ENCODE results near the gene OST4. TPM values are rescaled to one million over a fixed set of nuclear protein-coding genes. Genes with fewer than 3 reads are reported as not detected.

OST4 gene
- 560 and 659 TPM in 2 replicates for total RNA-seq

DNA sequence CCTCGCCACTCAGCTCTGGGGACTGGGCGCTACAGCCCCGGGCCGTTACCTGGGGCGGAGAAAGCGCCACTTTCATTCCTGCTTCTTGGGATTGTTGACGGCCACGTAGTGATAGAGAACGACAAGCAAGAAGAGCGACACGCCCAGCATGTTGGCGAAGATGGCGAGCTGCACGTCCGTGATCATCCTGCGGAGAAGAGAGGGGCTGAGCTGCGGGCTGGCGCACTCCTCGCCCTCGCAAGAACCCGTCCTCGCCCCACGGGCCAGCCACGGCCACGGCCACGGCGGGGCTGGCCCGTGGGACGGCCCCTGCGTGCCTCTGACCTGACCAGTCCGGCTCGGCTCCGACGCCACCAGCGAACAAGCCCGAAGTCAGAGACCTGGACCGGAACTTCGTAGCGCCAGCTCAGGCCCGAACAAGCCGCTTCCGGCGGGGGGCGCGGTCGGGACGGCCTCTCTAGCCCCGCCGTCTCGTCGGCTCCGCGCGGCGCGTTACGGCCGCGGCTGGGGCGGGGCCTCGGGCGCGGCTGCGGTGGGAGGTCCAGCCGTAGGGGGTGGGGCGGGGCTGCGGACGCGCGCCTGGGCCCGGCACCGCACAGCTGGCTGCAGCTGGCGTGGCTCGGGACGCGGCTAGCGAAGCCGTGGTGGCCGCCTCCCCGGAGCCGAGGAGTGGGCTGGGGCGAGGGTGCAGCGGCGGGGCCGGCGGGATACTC, at the start of gene OST4:
OST4 (minus strand) TSS at position 378 of the 713 bp plus-strand sequence.

GRCh38 chr2:27118525-27119329, 47.3 kb upstream of the OST4 start, which contains the start of gene CGREF1:
CGREF1 (minus strand) TSS chr2:27119128; CDS start chr2:27104366, 14,762 bp downstream.

DNA sequence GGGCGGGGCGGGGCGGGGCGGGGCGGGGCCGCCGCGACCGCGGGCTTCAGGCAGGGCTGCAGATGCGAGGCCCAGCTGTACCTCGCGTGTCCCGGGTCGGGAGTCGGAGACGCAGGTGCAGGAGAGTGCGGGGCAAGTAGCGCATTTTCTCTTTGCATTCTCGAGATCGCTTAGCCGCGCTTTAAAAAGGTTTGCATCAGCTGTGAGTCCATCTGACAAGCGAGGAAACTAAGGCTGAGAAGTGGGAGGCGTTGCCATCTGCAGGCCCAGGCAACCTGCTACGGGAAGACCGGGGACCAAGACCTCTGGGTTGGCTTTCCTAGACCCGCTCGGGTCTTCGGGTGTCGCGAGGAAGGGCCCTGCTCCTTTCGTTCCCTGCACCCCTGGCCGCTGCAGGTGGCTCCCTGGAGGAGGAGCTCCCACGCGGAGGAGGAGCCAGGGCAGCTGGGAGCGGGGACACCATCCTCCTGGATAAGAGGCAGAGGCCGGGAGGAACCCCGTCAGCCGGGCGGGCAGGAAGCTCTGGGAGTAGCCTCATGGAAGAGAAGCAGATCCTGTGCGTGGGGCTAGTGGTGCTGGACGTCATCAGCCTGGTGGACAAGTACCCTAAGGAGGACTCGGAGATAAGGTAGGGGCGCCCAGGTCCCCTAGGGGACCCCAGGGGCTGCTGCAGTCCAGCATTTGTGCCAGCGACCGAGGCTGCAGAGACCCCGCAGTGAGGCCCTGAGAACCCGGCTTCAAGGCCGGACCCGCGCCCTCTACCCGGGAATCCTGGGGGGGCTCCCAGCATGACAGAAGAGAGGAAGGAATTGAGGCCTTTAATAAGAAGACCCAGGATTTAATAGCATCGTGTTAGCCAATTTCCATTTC, 15.5 kb upstream of the OST4 start, which contains the start of gene KHK:
KHK (plus strand) TSS at position 49 of the 870 bp plus-strand sequence; CDS start at position 537, 488 bp downstream.

GRCh38 chr2:27078267-27079194, 7.1 kb upstream of the OST4 start, which contains the start of gene EMILIN1:
EMILIN1 (plus strand) TSS chr2:27078615; CDS start chr2:27079066, 451 bp downstream.

GRCh38 chr2:27050996-27051901, 20.2 kb downstream of the OST4 start, which contains the start of gene AGBL5:
AGBL5 (plus strand) TSS chr2:27051668; CDS start chr2:27052959, 1,291 bp downstream.

GRCh38 chr2:27032495-27033252, 38.8 kb downstream of the OST4 start, which contains the start of gene TMEM214:
TMEM214 (plus strand) TSS chr2:27032965; CDS start chr2:27033016, 51 bp downstream.

Other genes with a start within 250 kb of the OST4 start
- not detected in 2 replicates for gene DPYSL5, start 223.5 kb downstream of the OST4 start, total RNA-seq
- 3.6 and 5.7 TPM in 2 replicates for gene MAPRE3, start 101.0 kb downstream of the OST4 start, total RNA-seq
- 38.1 and 38.7 TPM in 2 replicates for gene TMEM214, start 38.7 kb downstream of the OST4 start, total RNA-seq
- gene AGBL5, start 20.0 kb downstream of the OST4 start, total RNA-seq: 16.5 and 20.5 TPM in 2 replicates
- gene EMILIN1, start 7.0 kb upstream of the OST4 start, total RNA-seq: 260 and 292 TPM in 2 replicates
- 0.81 and 1.3 TPM in 2 replicates for gene KHK, start 15.1 kb upstream of the OST4 start, total RNA-seq
- gene CGREF1, start 47.5 kb upstream of the OST4 start, total RNA-seq: 7.0 and 12.2 TPM in 2 replicates
- gene ABHD1, start 52.2 kb upstream of the OST4 start, total RNA-seq: 0.40 TPM in 1 of 2 replicates, not detected in the other
- 40.1 and 54.8 TPM in 2 replicates for gene PREB, start 63.0 kb upstream of the OST4 start, total RNA-seq
- not detected in 2 replicates for gene PRR30, start 67.8 kb upstream of the OST4 start, total RNA-seq
- not detected in 2 replicates for gene TCF23, start 77.3 kb upstream of the OST4 start, total RNA-seq
- 219 and 241 TPM in 2 replicates for gene ATRAID, start 140.4 kb upstream of the OST4 start, total RNA-seq
- 6.2 and 10.8 TPM in 2 replicates for gene SLC5A6, start 140.6 kb upstream of the OST4 start, total RNA-seq
- 20.6 and 26.8 TPM in 2 replicates for gene CAD, start 145.7 kb upstream of the OST4 start, total RNA-seq
- 0.19 TPM in 1 of 2 replicates, not detected in the other for gene SLC30A3, start 191.4 kb upstream of the OST4 start, total RNA-seq
- not detected in 2 replicates for gene DNAJC5G, start 203.8 kb upstream of the OST4 start, total RNA-seq
- 0.13 and 0.19 TPM in 2 replicates for gene TRIM54, start 210.8 kb upstream of the OST4 start, total RNA-seq
- gene UCN, start 236.8 kb upstream of the OST4 start, total RNA-seq: 0.40 and 0.50 TPM in 2 replicates

Measured in aortic smooth muscle cell (primary cell).